ENCODE measurements around the gene SGK1.

GRCh38 chr6:134351615-134352474 lies 33.9 kb upstream of the SGK1 start:
- TF ChIP-seq EZH2phosphoT487 (IDR thresholded peaks at IDR 0.05; ENCODE audit: low read depth) (no peak), CTCF (IDR thresholded peaks at IDR 0.05; ENCODE audit: low read depth, low read length) (no peak)
